HEK293T (cell line): Measurements from ENCODE around the gene RFTN2.
"Not testable (repeated sequence)": the region's sequence is repeated elsewhere in the genome, so short reads cannot be mapped to it uniquely, and the experiment has no call there.

Experiments
- CTBP1 ChIP-seq: fragments of 450-650 bp; IDR thresholded peaks from 2 replicates; pipeline ENCODE4 v1.6.1; 2016; ENCODE audit warnings: borderline replicate concordance
- ELF4 ChIP-seq: fragments of 450-650 bp; IDR thresholded peaks from 2 replicates; pipeline ENCODE4 v1.6.1; 2017; ENCODE audit warnings: antibody characterized with exemption
- FOXK2 ChIP-seq: fragments of 450-650 bp; IDR thresholded peaks from 2 replicates; pipeline ENCODE4 v1.6.1; 2016; ENCODE audit warnings: mild to moderate bottlenecking
- FOXM1 ChIP-seq: fragments of 450-650 bp; IDR thresholded peaks from 2 replicates; pipeline ENCODE4 v1.6.1; 2017; ENCODE audit warnings: mild to moderate bottlenecking, borderline replicate concordance
- NFRKB ChIP-seq: fragments of 450-650 bp; IDR thresholded peaks from 2 replicates; pipeline ENCODE4 v1.6.1; 2016; ENCODE audit warnings: mild to moderate bottlenecking, moderate library complexity
- SP1 ChIP-seq: fragments of 450-650 bp; IDR thresholded peaks from 2 replicates; pipeline ENCODE4 v1.6.1; 2017

DNA sequence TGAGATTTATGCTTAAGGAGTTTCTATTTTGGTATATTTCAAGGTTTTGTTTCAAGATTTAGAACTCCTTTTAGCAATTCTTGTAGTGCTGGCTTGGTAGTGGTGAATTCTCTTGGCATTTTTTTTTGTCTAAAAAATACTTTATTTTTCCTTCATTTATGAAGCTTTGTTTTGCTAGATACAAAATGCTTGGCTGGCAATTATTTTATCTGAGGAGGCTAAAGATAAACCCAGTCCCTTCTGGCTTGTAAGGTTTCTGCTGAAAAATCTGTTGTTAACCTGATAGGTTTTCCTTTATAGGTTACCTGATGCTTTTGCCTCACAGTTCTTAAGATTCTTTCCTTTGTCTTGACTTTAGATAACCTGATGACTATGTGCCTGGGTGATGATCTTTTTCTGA, 24.3 kb upstream of the RFTN2 start:
- TF ChIP-seq SP1, FOXM1, NFRKB, FOXK2, ELF4, CTBP1: not testable (repeated sequence)
